NCI-H2227 treated with DMSO at 0.1 percent for 48 hours (cell line): ENCODE results near the gene TBC1D16.

ENCODE experiments used
- DNase-seq: peaks from one replicate; lab custom pipeline; 2025; lab: John Stamatoyannopoulos, UW

TBC1D16 gene

DNA sequence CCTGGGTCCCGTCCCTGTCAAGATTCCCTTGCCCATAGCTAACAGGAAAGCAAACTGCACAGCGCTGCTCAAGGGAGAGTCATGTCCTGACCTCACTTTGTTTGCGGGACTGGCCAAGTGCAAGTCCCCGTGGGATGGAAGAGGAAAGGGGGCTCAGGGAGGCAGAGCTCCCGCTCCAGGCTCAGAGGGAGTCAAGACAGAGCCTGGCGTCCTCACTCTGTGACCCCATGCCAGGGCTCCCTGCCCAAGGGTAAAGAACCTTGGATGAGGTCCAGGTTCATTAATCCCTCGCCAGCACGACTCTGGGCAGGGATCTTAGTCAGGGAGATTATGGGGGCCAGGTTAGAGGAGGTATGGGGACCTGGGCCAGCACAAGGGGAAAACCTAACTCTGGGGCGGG is 145.0 kb downstream of the TBC1D16 start:
- DNase-seq, result no peak

- DNase-seq, result no peak
Observed at GRCh38 chr17:79888811-79889634, 146.6 kb downstream of the TBC1D16 start.

- DNase-seq, result no peak
Observed at GRCh38 chr17:79888009-79888540, 147.6 kb downstream of the TBC1D16 start.

DNA sequence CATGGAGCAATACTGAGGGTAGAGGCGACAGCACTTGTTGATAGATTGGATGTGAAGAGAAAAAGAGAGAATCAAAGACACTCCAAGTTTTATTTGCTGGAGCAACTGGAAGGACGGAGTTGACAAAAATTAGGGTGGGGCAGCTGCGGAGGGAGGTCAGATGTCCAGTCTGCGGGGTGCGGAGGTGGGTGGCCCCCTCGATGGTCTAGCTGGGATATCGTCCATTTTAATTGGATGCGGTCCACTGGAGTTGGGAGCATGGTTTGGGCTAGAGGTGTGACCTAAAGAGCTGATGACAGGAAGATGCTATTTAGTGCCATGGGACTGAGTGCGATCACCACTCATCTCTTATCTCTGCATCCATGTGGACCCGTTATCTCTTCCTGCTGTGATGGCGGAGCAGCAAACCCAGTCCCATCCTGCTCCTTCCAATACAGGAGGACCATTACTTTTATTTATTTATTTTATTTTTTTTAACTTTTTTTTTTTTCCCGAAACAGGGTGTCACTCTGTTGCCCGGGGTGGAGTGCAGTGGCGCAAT is 148.2 kb downstream of the TBC1D16 start:
- no peak for DNase-seq

GRCh38 chr17:79883202-79883601 is 152.5 kb downstream of the TBC1D16 start:
- DNase-seq, result no peak
